ENCODE results near the gene SHB.

The SHB gene

DNA sequence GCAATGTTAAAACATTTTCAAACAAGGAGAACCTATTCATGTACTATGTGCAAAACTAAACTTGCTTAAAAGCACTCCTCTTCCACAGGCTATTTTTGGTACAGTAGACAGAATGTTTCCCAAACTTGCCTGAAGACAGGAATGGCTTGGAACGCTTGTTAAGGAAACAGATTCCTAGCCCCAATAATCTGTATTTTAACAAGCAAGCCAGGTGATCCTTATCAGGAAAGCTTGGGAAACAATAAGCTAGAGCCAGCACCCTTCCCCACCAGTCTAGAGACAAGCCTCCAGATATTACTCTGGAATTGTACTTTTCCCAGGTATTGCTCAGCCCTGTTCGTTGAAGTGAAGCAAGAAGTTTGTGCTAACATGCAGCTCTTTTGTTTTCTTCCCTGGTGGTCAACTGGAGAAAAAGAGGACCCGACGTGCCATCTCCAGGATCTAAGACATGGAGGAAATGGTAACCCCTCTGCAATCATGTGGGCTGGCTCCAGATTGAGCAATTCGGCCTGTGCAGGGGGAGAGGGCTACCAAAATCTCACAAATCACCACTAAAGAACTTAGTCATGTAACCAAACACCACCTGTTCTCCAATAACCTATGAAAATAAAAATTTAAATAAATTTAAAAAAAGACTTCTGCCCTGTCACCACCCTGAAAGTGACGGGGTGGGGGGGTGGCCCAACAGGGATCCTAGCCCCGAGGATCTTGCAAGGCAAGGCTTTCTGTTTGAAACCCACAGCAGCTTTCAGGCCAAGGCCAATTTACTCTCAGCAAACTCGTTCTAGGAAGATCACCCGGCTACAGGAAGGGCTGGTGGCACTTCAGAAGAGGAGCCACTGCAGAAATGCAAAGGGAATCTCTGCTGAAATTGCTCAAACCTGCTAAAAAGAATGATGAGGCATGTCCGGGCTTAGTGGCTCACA is 48.6 kb downstream of the SHB start:
- FAIRE-seq: no peak

DNA sequence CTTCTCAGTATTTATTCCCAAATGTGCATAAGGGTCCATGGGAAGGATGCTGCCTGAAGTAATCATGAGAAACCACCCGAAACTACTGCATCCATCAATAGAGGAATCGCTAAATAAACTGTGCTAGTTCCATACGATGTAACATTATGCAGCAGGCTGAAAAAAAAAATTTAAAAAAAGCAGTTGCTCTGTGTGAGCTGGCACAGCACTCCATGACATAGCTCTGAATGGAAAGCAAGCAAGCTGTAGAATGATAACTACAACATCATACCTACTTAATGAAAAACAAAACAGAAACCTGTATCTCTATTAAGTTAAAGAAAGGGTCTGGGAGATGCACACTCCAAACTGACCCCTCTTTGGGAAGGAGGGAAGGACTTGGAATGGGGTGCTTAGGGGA is 49.3 kb downstream of the SHB start:
- no peak for FAIRE-seq

DNA sequence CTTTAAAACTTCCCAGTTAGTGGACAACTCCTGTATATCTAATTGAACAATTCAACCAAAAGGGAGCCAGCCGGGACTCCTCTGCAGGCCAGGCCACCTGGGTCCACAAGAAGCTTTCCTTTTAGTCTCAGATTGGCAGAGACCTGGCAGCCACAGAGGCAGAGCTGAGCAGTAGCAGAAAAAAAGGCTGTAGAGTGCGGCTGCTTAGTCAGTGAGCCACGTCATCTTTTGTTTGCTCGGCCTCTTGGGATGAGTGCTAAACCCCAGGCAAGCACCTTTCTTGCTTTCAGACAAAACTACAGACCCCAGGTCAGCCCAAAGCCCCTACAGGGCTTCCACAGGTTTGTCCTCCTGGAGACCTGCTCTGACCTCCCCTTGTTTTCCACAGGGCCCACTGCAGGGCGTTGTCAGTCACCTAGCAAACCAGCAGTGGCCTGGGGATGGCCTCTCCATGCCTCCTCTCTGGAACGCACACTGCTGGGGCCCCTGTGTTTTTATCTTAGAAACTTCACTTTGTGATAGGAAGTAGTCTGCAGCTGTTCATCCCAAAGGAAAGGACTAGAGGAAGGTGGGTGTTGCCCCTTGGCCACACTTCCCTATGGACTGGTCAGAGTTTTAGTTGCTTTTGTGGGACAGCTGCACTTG is 49.9 kb downstream of the SHB start:
- FAIRE-seq: no peak

DNA sequence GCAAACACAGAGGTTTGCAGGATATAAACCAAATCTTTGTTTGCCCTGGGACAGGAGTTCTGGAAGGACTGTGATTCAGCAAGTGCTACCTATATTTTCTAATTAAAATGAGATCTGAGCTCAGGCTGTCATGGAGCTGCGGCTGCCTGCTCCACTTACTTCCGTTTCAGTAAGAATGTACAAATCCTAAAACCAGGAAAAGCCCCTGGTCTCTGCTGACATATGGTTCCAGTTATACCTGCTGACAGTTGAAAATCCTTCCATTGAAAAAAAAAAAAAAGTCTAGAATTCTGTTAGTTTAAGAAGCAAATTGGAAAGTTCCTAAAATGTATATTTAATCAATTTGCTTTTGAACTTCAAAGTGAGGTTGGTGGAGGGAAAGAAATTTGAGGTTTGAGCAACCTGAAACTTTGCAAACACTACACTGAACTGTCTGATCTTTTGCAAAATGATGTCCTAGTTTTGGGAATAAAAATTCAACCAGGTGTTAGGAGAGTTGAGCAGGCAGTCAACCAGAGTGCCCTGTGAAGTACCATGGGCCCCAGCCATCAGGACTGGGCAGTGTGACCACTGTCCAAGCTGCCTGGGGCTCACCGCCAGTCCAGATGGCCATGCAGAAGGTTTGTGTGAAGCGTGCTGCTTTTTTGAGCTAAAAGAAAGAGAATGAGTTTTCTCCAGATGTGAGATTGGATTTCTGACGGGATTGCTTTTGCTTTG is 50.6 kb downstream of the SHB start:
- FAIRE-seq: no peak

DNA sequence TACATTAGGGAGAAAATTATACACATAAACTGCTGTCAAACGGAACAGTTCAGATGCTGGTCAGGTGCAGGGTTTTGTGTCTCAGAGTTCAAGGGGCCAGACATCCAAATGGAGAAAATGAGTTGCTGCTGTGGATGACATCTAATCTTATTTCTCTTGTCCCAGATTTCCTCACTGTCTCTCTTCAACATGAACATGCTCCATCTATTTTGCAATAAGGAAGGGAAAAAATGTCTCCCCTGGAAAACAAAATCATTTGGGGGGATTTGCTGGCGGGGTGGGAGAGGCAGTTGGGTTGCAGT is 51.2 kb downstream of the SHB start:
- FAIRE-seq: no peak

DNA sequence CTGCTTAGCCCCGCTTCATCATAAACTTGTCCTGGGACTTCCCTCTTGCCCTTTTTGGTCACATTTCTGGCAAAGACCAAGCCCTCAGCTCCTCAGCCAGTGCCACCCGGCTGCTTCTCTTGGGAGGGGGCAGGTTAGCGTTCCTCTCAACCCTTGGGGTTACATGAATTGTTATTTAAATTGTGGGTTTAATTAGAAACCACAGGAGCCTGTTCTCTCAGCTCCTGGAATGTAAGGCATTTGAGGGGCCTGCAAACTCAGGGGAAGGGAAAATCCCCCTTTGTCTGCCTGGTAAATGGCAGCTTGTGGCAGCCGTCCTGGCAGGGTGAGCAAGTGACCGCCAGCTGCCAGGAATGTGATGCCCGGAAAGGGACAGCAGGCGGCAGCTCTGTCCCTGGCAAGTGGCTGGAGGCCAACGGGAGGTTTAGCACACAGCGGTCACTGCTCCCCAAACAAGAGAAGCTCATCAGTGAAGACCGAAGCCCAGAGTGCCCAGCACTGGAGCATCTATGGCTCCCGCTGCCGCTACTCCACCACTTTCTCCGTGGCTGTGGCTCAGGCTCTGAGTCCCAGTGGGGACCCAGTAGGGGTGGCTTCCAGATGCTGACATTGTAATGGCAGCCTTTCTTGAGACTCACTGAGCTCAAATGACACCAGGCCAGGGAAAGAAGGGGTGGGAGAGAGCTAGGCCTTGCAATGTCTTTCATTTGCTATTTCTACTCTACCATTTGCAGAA is 51.7 kb downstream of the SHB start:
- FAIRE-seq: no peak

DNA sequence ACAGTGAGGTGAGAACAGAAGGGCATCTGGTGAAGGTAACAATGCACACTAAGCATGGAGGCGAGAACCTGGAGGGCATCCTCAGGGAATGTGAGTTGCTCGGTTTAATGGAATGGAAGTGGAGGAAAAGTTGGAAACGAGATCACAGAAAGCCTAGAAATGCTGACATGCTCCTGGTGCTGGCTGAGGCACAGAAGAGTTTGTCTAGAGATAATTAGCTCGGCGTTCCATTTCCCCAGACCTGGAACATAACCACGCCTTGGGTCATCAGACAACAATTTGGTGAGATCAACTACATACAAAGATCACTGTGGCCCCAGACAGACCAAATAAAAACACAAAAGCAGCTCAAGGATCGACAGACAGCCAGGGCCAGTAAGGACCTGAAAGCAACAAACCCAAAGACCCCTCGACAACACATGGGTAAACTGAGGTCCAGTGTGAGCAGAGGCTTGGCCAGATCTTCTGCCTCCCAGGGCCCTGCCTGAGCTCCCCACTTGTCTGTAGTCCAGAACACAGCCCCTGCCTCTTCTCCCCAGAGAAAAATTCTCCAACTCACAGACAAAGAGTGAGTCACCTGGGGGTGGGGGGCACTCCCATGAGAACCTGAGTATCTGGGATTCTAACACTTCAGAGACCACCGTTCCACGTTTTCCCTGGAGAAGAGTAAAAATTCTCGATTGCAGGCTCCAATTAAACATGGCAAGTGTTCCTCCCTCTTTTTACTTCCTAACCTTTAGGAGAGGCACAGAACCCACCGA is 52.5 kb downstream of the SHB start:
- no peak for FAIRE-seq

DNA sequence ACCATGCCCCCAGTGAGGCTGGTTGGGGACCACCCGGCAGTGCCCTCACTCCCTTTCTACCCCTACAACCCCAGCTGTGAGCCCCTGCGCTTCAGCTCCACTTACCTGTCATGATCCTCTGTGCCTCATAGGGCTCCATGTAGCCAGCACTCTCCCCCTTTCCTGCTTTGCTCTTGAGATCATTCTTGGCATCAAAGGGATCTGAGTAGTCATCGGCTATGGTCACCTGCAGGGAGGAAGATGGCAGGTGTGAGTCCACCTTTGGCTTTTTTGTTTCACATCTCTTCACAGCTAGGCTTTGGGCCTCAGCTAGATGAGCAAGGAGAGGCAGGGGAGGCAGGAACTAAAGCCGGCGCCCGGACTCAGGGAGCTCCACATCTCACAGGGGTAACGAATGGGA is 53.1 kb downstream of the SHB start:
- no peak for FAIRE-seq

DNA sequence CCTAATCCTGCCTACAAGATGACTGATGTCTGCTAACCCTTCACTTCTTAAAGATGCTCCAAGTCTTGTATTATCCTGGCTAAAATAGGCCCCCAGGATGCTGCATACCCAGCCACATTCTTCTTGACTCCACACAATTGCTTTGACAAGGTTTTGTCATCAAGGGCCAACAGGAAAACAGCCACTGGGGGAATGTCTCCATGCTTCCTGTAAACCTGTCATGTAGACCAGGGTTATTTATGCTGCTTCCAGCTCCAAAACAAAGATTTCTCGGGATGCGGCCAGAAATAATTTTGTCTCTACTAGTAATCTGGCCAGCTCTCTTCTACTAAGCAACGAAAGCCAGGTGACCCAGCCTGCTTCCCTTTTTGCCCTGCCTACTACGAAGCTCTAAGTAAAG is 53.8 kb downstream of the SHB start:
- no peak for FAIRE-seq

DNA sequence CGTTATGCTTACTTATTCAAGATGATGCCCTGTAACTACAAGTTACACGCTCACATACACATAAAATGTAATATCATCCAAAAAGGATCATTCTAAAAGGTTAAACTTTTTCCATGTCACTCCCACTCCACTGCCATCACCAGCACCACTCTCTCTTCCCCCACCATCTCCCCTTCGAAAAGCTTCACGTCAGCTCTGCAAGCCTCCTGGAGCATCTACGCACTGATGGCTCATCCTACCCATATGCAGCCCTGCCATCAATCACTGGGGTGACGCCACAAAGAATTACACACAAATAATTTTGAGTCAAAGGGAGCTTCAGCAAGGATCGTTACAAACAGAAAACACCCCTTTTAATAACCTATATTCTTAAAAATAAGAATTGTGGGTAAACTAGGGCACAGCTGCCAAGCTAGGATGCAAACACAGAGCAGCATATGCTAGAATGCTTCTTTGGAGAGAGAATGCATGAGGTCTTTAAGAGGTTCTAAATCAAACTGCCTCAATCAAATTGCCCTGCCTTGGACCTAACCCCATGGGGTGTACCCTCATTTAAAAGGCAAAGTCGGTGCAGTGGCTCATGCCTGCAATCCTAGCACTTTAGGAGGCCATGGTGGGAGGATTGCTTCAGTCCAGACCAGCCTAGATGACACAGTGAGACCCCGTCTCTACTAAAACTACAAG is 56.1 kb downstream of the SHB start:
- FAIRE-seq: no peak

DNA sequence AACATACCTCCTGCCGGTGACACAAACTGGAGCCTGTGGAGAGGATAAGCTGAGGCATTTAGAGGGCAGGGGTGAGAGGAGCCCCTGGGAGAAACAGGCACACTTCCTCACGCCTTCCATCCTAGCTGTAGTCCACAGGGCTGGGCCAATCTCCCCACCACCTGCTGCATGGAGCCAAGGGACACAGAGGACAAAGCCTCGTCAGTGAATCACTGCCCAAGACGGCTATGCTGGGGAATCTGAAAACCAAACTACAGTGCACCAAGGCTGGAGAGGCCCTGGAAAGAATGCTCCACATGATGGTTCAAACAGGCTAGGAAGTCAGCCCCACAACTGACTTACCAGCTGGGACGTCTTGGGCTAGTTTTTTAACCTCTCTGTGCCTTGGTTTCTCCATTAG is 57.0 kb downstream of the SHB start:
- FAIRE-seq: no peak

DNA sequence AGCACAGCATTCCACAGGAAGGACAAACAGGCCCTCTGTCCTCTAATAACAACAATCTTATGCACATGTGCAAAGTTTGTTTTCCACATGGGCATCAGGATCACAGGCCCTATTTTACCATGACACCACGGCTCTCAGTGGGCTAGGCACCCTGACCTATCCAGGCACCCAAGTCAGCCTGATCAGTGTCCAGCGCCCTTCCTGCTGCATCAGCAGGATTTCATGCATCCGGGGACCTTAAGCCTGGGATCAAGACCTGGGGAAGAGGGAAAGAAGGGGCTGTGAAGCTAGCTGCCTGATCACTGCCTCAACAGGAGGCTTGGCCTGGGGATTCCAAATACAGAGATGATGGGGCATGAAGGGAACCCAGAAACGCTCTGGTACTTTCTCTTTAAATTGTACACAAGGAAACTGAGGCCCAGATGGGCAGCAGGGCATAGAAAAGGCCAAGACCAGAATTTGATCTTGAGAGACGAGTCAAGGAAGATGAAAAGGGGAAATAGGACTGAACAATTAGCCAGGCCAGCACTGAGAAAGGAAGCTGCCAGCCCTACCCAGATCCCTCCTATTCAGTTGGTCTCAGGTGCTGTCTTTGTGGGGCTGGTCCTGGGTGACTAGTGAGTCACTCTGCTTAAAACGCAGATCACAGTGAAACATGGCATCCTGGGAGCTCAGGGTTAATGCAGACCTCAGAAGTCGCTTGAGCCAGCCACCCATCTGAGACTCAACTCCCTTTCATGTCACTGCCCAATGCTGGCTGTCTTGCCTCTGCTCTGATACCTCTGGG is 57.9 kb downstream of the SHB start:
- no peak for FAIRE-seq

DNA sequence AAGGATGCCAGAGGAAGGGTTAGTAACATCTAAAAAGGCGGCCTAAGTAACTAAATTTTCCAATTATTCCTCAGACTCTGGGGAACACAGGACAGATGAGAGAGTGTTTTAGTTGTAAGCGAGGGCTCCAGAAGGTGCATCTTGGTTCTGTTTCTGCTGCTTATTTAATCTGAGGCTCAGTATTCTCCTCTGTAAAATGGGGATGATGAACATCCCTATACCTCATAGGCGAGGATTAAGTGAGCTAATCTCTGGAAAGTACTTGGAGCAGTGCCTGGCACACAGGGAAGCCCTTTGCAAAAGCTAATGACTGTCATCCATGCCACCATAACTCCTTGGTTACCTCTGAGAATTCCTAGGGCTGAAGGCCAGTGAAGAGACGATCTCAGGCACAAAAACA is 59.0 kb downstream of the SHB start:
- no peak for FAIRE-seq

DNA sequence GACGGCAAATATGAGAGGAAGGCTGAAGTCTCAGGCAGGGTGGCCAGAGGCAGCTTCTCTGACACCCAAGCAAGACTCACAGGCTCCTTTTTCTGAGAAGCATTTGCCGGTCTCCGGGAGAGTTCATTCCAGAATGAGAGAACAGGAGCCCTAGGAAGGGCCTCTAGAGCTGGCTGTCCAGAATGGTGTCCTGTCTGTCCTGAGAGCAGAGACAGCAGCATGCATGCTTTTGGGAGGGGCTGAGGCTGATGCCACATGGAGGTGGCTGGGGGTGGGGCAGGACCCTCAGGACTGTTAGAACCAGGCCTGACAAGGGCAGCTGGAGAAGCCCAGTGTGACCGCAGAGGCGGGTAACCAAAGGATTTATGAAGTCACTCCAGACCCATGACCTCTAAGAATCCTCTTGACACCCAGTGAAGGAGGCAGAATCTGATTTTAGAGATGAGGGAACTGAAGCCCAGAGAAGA is 60.0 kb downstream of the SHB start:
- FAIRE-seq: no peak

DNA sequence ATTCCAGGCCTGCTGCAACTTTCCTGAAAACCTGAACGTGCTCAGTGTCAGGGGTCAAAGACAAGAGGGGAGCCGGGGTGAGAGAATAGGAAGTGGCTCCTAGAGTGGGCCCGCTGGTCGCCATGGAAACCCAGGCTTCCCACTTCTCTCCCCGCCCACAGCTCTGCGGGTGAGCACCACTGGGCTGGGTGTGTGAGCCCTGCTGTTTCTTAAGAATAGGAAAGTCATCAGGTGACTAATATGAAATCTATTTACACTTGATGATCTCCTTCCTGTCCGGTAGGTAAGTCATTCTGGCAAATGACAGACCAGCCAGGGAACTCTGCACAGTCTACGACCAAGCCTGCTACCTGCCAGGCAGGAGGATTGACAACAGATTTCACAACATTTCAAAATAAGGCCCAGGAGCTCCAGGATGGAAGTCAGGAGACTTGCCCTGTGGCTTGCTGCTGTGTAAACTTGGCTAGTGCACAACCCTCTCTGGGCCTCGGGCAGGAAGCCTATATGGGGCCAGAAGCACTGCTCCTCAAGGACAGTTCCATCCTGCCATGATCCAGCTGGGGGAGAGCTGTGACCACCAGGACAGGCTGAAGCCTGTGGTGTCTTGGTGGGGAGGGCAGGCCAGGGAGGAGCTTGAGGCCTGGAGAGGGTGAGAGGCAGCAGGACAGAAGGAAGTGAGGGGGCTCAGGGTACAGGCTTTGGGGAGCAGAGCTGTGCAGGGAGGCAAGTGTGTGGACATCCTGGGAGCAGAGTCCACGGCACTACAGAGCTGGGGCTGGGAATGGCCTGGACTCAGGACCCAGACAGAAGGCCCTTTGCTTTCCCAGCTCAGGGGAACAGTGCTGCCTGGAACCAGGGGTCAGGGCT is 60.6 kb downstream of the SHB start:
- no peak for FAIRE-seq

DNA sequence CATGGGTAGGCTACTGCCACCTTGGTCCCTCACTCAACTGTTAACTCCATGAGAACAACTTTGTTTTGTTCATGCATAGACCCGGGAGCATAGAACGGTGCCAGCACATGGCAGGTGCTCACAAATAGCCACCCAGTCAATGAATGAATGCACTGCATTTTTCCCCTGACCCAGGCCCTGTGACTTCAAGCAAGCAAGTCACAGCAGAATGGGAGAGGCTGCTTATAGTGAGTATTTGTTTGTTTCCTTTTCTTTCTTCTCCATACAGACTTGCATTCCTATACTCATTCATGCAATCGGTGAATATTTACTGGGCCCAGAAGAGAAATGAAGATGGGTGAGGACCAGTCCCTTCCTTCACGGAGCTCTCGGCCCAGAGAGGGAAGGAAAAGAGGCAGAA is 62.0 kb downstream of the SHB start:
- FAIRE-seq: no peak

DNA sequence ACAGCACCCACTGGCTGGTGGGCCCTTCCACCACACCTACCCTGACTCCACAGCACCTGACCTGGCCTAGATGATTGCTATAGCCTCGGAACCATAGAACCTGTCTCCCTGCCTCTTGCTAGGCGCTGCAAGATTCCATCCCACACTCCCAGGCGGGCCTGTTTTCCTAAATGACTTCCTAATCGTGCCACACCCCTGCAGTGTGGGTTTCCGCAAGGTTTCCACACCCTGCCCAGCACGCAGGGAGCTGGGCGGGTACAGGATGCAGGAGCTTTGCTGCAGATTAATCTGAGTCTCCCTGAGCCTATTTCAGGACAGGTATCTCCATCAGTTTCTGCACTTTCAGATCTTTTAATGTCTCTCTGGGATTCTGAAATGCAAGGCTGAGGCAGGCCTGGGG is 62.9 kb downstream of the SHB start:
- FAIRE-seq: no peak

DNA sequence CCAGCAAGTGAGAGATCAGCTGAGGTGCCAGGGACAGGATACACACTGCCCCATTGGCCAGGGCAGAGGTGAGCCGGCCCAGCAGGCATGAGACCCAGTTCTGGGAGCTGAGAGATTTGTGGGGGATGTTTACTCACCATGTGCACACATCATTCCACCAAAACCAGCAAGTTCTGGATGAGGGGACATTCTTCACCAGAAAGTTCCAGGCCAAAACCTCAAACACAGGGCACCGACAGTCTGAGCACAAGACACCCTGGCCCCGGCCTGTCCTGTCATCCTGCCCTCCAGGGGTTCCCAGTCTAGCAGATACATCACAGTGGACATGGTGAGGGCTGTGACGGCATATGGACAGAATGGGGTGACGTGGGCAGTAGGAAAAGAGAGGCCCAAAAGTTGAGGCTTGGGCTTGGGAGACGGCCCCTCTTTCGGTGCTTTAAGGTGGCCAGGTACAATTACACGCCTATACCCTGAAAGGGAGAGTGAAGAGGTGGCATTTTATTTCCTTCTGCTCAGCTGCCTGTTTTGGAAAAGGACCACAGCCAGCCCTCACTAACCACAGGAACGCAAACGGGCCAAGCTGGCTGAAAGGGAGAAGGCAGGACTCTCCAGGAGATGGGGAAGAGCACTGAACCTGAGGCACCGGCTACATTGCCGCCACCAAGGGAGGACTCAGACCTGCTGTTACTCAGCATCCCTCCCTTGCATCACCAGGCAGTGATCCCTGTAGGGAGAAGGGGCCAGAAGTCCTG is 64.0 kb downstream of the SHB start:
- FAIRE-seq: no peak

Data from endometrium (tissue), 2 donors.